Kidney epithelial cell (primary cell): ENCODE data around the gene ACSM5. TPM values are rescaled to one million over a fixed set of nuclear protein-coding genes. Genes with fewer than 3 reads are reported as not detected.
"Not testable (repeated sequence)": the region's sequence is repeated elsewhere in the genome, so short reads cannot be mapped to it uniquely, and the experiment has no call there.

ENCODE experiments used
- DNase-seq: peaks from one replicate; pipeline ENCODE4 v3.0.0-alpha.2; 2010; ENCODE audit warnings: low read depth
- H3K27me3 ChIP-seq: 2 replicates; pipeline ENCODE4 v1.6.0; 2011; ENCODE audit warnings: low read length; ENCODE audit not compliant: control insufficient read depth, insufficient read depth
- H3K36me3 ChIP-seq: 2 replicates; pipeline ENCODE4 v1.5.1; 2011; ENCODE audit warnings: low read length; ENCODE audit not compliant: control insufficient read depth, insufficient read depth
- H3K4me3 ChIP-seq: 2 replicates; pipeline ENCODE4 v1.5.1; 2011; ENCODE audit warnings: low read depth, mild to moderate bottlenecking, control low read depth, low read length
- total RNA-seq: library from RNA; depleted of rRNA; stranded (reverse); fragments of >200 nt; gene quantifications from 2 replicates; pipeline ENCODE4 v1.2.3, GENCODE V29; 2015
- TF ChIP-seq, protein P1 (sequence below): IDR thresholded peaks from 2 replicates; pipeline ENCODE4 v1.5.1; 2011; ENCODE audit warnings: mild to moderate bottlenecking, moderate library complexity, low read length, control low read depth, inconsistent platforms; ENCODE audit not compliant: insufficient read depth, poor library complexity, severe bottlenecking

Gene ACSM5
- total RNA-seq, 1 donor from 2014 or later, result not detected

- DNase-seq, result no peak
- no peak overlapping the region for H3K4me3 ChIP-seq
- no peaks in the 10 kb centered on the region for H3K27me3 ChIP-seq
- H3K36me3 ChIP-seq, result no peaks in the 10 kb centered on the region
- TF ChIP-seq, protein P1, sequence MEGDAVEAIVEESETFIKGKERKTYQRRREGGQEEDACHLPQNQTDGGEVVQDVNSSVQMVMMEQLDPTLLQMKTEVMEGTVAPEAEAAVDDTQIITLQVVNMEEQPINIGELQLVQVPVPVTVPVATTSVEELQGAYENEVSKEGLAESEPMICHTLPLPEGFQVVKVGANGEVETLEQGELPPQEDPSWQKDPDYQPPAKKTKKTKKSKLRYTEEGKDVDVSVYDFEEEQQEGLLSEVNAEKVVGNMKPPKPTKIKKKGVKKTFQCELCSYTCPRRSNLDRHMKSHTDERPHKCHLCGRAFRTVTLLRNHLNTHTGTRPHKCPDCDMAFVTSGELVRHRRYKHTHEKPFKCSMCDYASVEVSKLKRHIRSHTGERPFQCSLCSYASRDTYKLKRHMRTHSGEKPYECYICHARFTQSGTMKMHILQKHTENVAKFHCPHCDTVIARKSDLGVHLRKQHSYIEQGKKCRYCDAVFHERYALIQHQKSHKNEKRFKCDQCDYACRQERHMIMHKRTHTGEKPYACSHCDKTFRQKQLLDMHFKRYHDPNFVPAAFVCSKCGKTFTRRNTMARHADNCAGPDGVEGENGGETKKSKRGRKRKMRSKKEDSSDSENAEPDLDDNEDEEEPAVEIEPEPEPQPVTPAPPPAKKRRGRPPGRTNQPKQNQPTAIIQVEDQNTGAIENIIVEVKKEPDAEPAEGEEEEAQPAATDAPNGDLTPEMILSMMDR, result no peak
Measured at GRCh38 chr16:20401475-20402016, 7.8 kb upstream of the ACSM5 start.

DNA sequence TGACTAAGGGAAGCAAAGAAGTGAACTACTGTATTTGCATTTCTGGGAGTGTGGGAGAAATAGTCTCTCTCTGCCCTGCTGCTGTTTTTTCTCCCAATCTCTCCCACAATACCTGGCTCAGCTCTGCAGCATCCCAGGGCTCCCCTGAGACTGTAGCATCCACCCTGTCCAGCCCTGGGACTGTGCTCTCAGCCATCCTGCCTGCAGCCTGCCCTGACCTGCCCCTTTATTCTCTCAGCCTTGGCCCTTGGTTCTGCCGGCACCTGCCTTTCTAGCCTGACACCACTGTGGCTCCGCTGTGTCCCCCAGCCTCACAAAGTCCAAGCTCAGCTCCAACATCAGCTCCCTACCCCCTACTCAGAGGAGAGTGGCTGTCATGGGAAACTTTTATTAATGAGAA is 6.7 kb upstream of the ACSM5 start:
- TF ChIP-seq, protein P1, result no peak
- H3K4me3 ChIP-seq, result no peak overlapping the region
- no peaks in the 10 kb centered on the region for H3K27me3 ChIP-seq

GRCh38 chr16:20404637-20405036 is 4.7 kb upstream of the ACSM5 start, which contains the start of gene PDILT:
PDILT (minus strand) TSS chr16:20404737; CDS start chr16:20399300, 5,437 bp downstream.
- DNase-seq, result no peak
- no peaks in the 10 kb centered on the region for H3K36me3 ChIP-seq
- H3K27me3 ChIP-seq, result no peaks in the 10 kb centered on the region
- TF ChIP-seq, protein P1, result no peak
- no peak within 1 kb of the TSS for H3K4me3 ChIP-seq

More for the DNA sequence above, 6.7 kb upstream of the ACSM5 start:
- no peak for DNase-seq
- H3K36me3 ChIP-seq, result no peaks in the 10 kb centered on the region

GRCh38 chr16:20410121-20410723 is 888 bp downstream of the ACSM5 start:
- Histone ChIP-seq H3K36me3 (no peaks in the 10 kb centered on the region), H3K4me3 (no peak overlapping the region), H3K27me3 (no peaks in the 10 kb centered on the region)
- TF ChIP-seq, protein P1, result no peak
- DNase-seq, result no peak

GRCh38 chr16:20411055-20411454 is 1.7 kb downstream of the ACSM5 start:
- TF ChIP-seq, protein P1, result no peak
- Histone ChIP-seq H3K27me3 (no peaks in the 10 kb centered on the region), H3K4me3 (no peak overlapping the region), H3K36me3 (no peaks in the 10 kb centered on the region)
- no peak for DNase-seq

GRCh38 chr16:20415541-20415940 is 6.2 kb downstream of the ACSM5 start:
- no peaks in the 10 kb centered on the region for H3K27me3 ChIP-seq
- no peaks in the 10 kb centered on the region for H3K36me3 ChIP-seq
- TF ChIP-seq, protein P1, result no peak
- no peak overlapping the region for H3K4me3 ChIP-seq
- no peak for DNase-seq

DNA sequence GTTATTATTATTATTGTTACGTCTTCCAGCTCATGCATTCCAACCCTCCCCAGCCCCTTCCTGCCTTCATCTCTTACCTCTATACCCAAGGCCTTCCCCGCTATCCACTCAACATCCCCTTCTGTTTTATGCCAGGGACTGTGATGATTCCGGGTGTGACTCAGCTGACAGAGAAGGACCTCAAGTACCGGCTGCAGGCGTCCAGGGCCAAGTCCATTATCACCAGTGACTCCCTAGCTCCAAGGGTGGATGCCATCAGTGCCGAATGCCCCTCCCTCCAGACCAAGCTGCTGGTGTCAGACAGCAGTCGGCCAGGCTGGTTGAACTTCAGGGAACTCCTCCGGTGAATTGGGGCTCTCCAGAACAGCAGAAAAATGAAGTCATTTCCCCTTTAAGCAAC is 9.8 kb downstream of the ACSM5 start:
- DNase-seq, H3K4me3 ChIP-seq, H3K27me3 ChIP-seq, H3K36me3 ChIP-seq: not testable (repeated sequence)

DNA sequence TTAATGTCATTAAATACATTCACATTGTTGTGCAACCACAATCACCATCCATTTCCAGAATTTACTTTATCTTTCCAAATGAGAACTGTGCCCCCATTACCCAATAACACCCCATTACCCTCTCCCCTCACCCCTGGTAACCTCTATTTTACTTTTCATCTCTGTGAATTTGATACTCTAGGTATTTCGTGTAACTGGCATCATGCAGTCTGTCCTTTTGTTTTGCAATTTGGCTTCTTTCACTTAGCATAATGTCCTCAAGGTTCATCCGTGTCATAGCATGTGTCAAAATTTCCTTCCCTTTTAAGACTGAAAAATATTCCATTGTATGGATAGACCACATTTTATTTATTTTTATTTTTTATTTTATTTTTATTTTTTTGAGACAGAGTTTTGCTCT is 12.4 kb downstream of the ACSM5 start:
- not testable (repeated sequence) for H3K27me3 ChIP-seq, DNase-seq, H3K4me3 ChIP-seq, H3K36me3 ChIP-seq

- H3K4me3 ChIP-seq, DNase-seq, H3K27me3 ChIP-seq, H3K36me3 ChIP-seq: not testable (repeated sequence)
Measured at GRCh38 chr16:20423772-20424128, 14.4 kb downstream of the ACSM5 start.
